ENCODE data around the gene KCTD19.
"Not testable (repeated sequence)": the region's sequence is repeated elsewhere in the genome, so short reads cannot be mapped to it uniquely, and the experiment has no call there.

The KCTD19 gene

GRCh38 chr16:67326472-67327309, at the start of gene KCTD19, which contains the start of gene LRRC36:
Gene KCTD19 (minus strand): TSS chr16:67326741. CDS start chr16:67326707, 34 bp downstream.
Gene LRRC36 (plus strand): TSS chr16:67326815. CDS start chr16:67326863, 48 bp downstream.
- no peak for DNase-seq (ENCODE audit: low read depth)

GRCh38 chr16:67376012-67376411, 49.5 kb upstream of the KCTD19 start:
- DNase-seq (ENCODE audit: low read depth) = not testable (repeated sequence)

- DNase-seq (ENCODE audit: low read depth) = no peak
Observed at GRCh38 chr16:67372664-67373063, 46.1 kb upstream of the KCTD19 start.

- DNase-seq (ENCODE audit: low read depth) = no peak
Observed at GRCh38 chr16:67370661-67371060, 44.1 kb upstream of the KCTD19 start.

GRCh38 chr16:67364600-67365235, 38.2 kb upstream of the KCTD19 start:
- no peak for DNase-seq (ENCODE audit: low read depth)

- DNase-seq (ENCODE audit: low read depth) = no peak
Observed at GRCh38 chr16:67361038-67361437, 34.5 kb upstream of the KCTD19 start.

GRCh38 chr16:67359540-67360269, 33.2 kb upstream of the KCTD19 start:
- DNase-seq (ENCODE audit: low read depth) = not testable (repeated sequence)

GRCh38 chr16:67357561-67357960, 31.0 kb upstream of the KCTD19 start:
- no peak for DNase-seq (ENCODE audit: low read depth)

GRCh38 chr16:67356396-67356795, 29.9 kb upstream of the KCTD19 start:
- no peak for DNase-seq (ENCODE audit: low read depth)

GRCh38 chr16:67352463-67352862, 25.9 kb upstream of the KCTD19 start:
- DNase-seq (ENCODE audit: low read depth) = not testable (repeated sequence)

GRCh38 chr16:67350324-67350723, 23.8 kb upstream of the KCTD19 start:
- no peak for DNase-seq (ENCODE audit: low read depth)

- no peak for DNase-seq (ENCODE audit: low read depth)
Observed at GRCh38 chr16:67349172-67349571, 22.6 kb upstream of the KCTD19 start.

GRCh38 chr16:67346341-67346740, 19.8 kb upstream of the KCTD19 start:
- DNase-seq (ENCODE audit: low read depth) = no peak

GRCh38 chr16:67345401-67345800, 18.9 kb upstream of the KCTD19 start:
- no peak for DNase-seq (ENCODE audit: low read depth)

GRCh38 chr16:67342616-67343015, 16.1 kb upstream of the KCTD19 start:
- no peak for DNase-seq (ENCODE audit: low read depth)

- DNase-seq (ENCODE audit: low read depth) = no peak
Observed at GRCh38 chr16:67341250-67341649, 14.7 kb upstream of the KCTD19 start.

- no peak for DNase-seq (ENCODE audit: low read depth)
Observed at GRCh38 chr16:67339453-67339852, 12.9 kb upstream of the KCTD19 start.

GRCh38 chr16:67336648-67337047, 10.1 kb upstream of the KCTD19 start:
- DNase-seq (ENCODE audit: low read depth) = no peak

- no peak for DNase-seq (ENCODE audit: low read depth)
Observed at GRCh38 chr16:67336116-67336515, 9.6 kb upstream of the KCTD19 start.

GRCh38 chr16:67333315-67333714, 6.8 kb upstream of the KCTD19 start:
- DNase-seq (ENCODE audit: low read depth) = no peak

- no peak for DNase-seq (ENCODE audit: low read depth)
Observed at GRCh38 chr16:67329901-67330300, 3.4 kb upstream of the KCTD19 start.

- no peak for DNase-seq (ENCODE audit: low read depth)
Observed at GRCh38 chr16:67327743-67328142, 1.2 kb upstream of the KCTD19 start.

GRCh38 chr16:67326115-67326471, 448 bp downstream of the KCTD19 start:
- no peak for DNase-seq (ENCODE audit: low read depth)

All from non-pigmented ciliary epithelial cell (primary cell).